Muscle of arm (tissue), 12 donors: ENCODE measurements around the gene SMARCC1. TPM values are rescaled to one million over a fixed set of nuclear protein-coding genes. Genes with fewer than 3 reads are reported as not detected.
"Not testable (repeated sequence)": the region's sequence is repeated elsewhere in the genome, so short reads cannot be mapped to it uniquely, and the experiment has no call there.

ENCODE experiments used
- DNase-seq: peaks from one replicate; pipeline ENCODE4 v3.0.0-alpha.2; 2013
- polyA plus RNA-seq, 12 donors: library from polyadenylated mRNA; unstranded; fragments of 120-200 nt; gene quantifications; one replicate each; pipeline ENCODE4 v1.2.1, GENCODE V29; 2013; ENCODE audit not compliant: insufficient read length in 12 of 12

SMARCC1 gene
- polyA plus RNA-seq, 12 donors = 58.4 to 86.8 (median 64.2) TPM; not detected in 1

DNA sequence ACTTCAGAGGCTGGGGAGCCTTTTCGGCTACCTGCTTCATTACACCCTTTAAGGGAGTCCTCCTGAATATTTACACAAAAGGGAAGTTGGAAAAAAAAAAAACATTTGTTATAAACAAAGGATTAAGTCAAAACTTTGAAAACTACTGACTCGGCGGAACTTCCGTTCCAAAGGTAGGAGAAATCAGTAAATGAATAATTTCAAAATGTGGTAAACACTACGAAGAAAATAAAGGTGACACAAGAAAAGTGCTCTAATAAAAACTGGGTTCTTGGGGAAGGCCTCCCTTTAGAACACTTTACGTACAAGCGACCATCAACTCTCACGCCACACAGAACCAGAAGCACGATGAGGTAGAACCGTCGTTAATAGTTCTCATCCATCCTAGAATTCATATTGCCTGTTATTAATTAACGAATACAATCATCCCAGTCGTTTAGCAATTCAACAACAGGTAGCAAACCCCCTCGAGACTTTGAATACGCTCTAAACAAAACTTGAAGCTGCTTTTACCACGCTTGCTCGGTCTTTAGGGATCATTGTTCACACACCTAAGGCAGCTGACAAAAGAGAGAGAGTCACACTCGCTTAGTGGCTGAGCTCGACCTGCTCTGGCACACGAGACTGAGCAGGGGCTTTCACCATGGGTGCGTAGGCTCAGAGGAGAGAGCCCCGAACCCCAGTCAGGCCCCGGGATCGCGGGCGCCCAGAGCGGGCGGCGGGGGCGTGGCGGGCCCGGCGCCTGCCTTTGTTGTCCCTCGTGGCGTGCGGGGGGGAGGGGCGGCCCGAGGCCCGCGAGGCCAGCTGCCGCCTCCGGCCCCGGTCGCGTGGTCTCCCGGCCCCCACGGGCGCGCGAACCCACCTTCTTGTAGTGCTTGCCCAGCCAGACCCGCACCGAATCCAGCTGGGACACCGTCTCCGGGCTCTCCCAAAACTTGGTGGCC is 680 bp downstream of the SMARCC1 start:
- peak; percentile 42 for DNase-seq

DNA sequence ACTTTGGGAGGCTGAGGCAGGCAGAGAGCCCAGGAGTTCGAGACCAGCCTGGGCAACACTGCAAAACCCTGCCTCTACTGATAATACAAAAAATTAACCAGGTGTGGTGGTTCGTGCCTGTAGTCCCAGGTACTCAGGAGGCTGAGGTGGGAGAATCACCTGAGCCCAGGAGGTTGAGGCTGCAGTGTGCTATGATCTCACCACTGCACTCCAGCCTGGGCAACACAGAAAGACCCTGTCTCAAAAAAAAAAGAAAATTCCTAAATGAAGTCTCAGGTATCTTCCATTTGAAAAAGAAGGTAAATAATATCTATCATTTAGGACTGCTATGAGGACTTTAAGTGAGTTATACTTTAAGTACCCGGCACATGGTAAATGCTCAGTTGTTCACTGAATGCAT is 2.9 kb downstream of the SMARCC1 start:
- no peak for DNase-seq

DNA sequence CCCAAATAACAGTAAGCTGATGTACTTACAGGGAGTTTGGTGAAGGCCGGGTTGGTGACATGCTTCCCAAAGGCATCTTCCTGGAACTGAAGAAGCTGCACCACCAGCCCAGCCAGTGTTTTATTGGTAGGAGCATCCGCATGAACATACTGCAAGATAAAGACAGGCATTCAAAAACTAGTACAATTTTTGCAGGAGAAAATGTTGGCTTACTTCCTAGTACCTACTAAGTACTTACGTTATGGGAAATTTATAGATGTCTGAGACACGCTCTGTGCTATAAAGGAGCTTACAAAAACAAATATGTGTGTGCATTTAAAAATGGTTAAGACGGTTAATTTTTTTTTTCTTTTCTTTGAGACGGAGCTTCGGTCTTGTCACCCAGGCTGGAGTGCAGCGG is 8.9 kb downstream of the SMARCC1 start:
- no peak for DNase-seq

DNA sequence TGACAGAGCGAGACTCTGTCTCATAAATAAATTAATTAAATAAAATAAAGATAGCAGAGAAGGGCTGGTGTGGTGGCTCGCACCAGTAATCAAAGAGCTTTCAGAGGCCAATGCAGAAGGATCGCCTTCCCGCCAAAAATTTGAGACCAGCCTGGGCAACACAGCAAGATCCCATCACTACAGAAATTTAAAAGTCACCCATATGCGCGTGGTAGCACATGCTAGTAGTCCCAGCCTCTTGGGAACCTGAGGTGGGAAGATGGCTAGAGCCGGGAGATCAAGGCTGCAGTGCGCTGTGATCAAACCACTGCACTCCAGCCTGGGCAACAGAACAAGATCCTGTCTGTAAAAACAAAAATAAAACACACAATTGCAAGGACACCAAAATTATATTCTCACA is 9.6 kb downstream of the SMARCC1 start:
- no peak for DNase-seq

DNA sequence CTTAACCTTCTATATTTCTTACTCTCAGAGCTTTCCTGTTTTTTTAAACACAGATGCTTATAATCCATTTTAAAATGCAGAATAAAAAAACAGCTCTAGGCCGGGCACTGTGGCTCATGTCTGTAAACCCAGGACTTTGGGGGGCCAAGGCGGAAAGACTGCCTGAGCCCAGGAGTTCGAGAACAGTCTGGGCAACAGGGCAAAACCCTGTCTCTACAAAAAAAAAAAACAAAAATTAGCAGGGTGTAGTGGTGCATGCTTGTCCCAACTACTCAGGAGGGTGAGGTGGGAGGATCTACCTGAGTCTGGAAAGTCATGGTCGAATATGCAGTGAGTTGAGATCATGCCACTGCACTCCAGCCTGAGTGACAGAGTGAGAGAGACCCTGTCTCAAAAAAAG is 15.5 kb downstream of the SMARCC1 start:
- no peak for DNase-seq

DNA sequence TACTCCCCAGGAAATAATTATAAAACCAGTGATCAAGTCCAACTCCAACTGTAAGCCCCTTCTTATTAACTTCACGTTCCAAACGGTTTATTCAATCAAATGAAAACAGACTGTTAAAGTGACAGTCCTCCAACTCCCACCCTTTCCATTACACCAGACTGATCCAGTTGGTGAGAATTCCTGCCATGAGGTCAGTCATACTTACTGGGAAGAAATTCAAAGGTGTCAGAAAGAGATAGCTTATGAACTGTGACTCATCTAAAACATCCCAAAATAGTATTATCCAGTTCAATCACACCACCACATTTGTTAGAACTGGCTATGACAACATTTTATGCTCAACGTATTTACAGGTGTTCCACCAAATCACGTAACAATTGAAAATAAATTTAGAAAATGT is 19.5 kb downstream of the SMARCC1 start:
- no peak for DNase-seq

DNA sequence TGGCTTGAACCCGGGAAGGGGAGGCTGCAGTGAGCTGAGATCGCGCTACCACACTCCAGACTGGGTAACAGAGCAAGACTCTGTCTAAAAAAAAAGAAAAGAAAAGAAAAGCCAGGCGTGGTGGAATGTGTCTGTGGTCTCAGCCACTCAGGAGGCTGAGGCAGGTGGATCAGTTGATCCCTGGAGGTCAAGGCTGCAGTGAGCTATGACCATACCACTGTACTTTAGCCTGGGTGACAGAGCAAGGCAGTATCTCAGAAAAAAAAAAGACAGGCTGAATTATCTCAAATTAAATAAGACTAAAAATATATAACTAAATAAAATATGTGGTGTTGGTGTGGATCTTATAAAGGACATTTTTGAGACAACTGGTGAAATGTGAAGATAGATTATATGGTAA is 20.6 kb downstream of the SMARCC1 start:
- no peak for DNase-seq

DNA sequence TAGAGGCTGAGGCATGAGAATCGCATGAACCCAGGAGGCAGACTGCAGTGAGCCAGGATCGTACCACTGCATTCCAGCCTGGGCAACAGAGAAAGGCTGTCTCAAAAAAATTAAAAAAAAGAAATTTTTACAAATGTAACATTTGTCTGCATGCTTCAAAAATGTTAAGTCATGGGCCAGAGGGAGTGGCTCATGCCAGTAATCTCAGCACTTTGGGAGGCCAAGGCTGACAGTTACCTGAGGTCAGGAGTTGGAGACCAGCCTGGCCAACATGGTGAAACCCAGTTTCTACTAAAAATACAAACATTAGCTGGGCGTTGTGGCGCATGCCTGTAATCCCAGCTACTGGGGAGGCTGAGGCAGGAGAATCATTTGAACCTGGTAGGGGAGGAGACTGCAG is 21.5 kb downstream of the SMARCC1 start:
- DNase-seq = not testable (repeated sequence)

DNA sequence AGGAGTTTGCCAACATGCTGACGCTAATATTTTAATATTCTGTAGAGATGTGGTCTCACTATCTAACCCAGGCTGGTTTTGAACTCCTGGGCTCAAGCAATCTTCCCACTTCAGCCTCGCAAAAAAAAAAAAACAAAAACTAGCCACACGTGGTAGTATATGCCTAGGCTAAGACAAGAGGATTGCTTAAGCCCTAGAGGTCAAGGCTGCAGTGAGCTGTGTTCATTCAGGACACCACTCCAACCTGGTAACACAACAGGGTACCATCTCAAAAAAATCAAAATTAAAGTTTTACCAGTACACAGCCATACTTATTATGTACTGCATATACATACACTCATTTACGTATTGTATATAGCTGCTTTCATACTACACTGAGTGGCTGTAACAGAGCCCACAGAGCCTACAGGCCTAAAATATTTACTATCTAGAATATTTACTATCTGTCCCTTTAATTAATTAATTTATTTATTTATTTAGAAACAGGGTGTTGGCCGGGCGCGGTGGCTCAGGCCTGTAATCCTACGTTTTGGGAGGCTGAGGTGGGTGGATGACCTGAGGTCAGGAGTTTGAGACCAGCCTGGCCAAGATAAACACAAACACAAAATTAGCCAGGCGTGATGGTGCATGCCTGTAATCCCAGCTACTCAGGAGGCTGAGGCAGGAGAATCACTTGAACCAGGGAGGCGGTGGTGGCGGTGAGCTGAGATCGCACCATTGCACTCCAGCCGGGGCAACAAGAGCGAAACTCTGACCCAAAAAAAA is 23.2 kb downstream of the SMARCC1 start:
- no peak for DNase-seq

DNA sequence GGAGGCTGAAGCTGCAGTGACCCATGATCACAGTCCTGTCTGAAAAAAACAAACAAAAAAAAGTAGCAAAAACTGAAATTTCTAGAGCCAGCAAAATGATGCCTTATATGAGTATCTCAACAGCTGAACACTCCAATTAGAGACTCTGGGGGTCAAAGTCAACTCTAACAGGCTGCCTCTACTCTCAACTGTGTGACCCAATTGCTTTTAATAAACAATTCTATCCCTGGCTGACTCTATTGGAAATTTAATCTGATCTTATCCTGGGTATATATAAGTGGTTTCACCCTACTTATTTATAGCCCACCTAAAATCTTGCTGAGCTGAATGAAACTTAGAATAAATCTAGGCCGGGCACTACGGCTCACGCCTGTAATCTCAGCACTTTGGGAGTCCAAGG is 29.0 kb downstream of the SMARCC1 start:
- DNase-seq = no peak

DNA sequence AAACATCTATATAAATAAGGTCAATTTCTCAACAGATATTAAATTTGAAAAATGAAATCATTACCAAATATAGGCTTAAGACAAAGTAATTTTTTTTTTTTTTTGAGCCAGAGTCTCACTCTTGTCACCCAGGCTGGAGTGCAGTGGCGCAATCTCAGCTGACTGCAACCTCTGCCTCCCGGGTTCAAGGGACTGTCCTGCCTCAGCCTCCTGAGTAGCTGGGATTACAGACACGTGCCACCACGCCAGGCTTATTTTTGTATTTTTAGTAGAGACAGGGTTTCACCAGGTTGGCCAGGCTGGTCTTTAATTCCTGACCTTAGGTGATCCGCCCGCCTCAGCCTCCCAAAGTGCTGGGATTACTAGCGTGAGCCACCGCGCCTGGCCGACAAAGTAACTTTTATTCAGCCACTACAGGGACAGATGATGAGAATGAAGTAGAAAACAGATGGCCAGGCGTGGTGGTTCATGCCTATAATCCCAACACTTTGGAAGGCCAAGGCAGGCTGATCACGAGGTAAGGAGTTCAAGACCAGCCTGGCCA is 30.8 kb downstream of the SMARCC1 start:
- DNase-seq = not testable (repeated sequence)

DNA sequence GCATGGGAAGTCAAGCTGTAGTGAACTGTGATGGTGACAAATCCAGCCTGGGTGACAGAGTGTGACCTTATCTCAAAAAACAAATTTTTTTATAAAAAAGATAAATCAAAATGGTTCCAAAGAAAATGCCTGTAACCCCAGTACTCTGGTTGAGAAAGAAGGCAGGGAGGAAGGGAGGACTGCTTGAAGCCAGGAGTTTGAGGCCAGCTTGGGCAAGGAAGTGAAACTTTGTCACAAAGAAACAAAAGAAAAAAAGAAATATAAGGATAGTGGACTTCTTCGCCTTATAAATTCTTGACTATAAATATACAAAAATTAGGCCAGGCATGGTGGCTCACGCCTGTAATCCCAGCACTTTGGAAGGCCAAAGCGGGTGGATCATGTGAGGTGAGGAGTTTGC is 34.1 kb downstream of the SMARCC1 start:
- DNase-seq = no peak

DNA sequence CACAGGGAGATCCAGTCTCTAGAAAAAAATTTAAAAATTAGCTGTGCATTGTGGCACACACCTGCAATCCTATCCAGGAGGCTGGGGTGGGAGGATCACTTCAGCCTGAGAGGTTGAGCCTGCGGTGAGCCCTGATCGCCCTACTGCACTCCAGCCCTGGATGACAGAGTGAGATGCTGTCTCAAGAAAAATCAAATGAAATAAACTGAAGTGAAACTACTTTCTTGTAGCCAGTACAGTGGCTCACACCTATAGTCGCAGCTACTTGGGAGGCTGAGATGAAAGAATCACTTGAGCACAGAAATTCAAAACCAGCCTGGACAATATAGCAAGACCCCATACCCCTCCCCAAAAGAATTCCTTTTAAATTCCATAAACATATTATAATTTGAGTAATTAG is 35.4 kb downstream of the SMARCC1 start:
- DNase-seq = no peak

DNA sequence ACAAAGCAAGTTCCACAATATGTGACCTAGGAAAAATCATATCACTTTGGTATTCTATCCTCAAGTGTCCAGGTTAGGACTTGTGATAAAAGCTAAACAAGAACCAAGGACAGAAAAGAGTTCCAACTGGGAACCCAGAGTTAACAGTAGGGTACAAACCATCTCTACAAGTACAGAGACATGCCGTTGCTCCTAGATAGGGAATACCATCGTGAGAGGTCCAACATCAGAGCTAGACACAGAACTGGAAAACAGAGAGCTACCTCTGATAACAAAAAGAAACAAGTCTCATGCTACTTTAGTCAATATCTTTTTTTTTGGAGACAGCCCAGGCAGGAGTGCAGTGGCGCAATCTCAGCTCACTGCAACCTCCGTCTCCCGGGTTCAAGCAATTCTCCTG is 37.8 kb downstream of the SMARCC1 start:
- no peak for DNase-seq

DNA sequence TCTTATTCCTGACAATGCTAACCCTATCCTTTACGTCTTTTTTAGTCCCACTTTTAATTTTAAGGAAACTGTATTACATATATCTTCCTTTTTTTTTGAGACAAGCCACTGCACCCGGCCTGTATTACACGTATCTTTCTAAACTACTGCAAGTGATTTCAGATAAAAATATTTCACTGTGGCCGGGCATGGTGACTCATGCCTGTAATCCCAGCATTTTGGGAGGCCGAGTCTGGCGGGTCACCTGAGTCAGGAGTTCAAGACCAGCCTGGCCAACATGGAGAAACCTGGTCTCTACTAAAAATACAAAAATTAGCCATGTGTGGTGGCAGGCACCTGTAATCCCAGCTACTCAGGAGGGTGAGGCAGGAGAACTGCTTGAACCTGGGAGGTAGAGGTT is 38.3 kb downstream of the SMARCC1 start:
- DNase-seq = not testable (repeated sequence)

DNA sequence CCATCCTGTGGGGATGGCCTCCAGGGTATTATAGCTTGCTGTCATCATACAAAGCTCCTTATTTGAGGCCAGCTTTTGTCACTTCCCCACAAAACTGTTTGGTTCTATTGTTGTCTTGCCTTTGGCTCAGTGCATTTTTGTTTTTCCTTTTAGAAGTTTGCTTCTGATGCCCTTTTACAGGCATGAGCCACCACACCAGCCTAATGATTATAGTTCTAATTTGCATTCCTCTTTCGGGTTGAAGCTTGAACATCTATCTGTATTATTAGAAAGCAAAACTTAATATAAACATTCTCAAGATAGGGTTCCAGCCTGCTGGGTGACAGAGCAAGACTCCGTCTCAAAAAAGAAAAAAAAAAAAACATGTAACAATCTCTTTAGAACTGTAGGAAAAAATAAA is 39.8 kb downstream of the SMARCC1 start:
- DNase-seq = no peak

DNA sequence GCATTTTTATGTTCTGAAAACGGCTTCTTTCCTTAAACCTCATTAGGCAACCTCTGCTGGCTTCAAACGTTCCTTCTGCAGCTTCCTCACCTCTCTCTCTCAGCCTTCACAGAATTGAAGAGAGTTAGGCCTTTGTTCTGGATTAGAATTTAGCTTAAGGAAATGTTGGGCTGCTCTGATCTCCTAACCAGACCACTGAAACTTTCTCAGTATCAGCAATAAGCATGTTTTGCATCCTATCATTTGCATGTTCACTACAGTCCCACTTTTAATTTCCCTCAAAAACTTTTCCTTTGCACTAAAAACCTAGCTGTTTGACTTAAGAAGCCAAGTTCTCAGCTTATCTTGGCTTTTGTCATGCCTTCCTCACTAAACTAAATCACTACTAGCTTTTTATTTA is 49.5 kb downstream of the SMARCC1 start:
- DNase-seq = no peak

DNA sequence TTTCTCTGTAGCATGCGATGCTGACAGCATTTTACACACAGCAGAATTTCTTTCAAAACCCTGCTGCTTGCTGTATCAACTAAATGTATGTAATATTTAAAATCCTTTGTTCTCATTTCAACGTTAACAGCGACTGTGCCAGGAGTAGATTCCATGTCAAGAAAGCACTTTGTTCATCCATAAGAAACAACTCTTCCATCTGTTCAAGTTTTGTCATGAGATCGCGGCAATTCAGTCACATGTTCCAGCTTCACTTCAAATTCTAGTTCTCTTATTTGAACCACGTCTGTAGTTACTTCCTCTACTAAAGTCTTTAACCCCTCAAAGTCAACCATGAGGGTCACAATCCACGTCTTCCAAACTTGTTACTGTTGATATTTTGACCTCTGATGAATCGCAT is 50.6 kb downstream of the SMARCC1 start:
- no peak for DNase-seq

DNA sequence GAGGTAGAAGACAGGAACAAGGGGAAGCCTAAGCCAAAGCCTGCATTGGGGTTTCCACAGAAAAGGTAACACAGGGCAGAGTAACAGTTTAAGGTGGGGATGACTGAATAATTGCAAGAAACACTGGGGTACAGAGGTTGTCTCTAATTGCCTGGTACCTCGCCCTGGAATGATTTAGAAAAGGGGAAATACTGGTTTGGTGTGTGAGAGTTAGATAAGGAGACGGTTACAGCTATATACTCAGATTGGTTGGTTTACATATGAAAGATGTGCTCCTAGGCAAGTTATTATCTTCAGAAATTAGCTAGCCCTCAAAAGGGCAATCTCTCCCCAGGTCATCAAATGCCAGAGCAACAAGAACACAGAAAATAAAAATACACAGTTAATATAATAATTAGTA is 58.8 kb downstream of the SMARCC1 start:
- no peak for DNase-seq

DNA sequence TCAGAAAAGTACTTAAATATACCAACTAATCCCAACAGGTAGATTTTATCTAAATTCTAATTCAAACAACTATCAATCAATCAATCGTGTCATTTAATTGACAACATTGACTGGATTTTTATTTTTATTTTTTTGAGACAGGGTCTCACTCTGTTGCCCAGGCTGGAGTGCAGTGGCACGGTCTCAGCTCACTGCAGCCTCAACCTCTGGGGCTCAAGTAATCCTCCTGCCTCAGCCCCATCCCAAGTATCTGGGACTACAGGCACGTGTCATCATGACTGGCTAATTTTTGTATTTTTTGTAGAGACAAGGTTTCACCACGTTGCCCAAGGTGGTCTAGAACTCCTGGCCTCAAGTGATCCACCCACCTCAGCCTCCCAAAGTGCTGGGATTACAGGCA is 64.2 kb downstream of the SMARCC1 start:
- DNase-seq = not testable (repeated sequence)

DNA sequence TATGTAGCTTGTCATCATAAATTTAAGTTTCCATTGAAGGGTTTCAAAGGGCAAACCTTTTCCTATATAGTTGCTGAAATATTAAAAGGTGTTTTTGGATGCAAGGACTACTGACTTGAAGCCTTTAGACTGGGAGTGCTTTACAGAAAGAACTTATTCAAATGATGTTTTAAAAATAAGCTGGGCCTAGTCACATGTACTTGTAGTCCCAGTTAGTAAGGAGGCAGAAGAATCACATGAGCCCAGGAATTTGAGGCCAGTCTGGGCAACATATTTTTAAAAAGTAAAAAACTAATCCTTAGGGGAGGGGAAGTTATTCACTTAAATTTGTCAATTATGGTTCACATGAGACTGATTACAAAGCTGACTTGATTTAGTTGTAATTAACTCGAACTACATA is 65.0 kb downstream of the SMARCC1 start:
- DNase-seq = no peak

DNA sequence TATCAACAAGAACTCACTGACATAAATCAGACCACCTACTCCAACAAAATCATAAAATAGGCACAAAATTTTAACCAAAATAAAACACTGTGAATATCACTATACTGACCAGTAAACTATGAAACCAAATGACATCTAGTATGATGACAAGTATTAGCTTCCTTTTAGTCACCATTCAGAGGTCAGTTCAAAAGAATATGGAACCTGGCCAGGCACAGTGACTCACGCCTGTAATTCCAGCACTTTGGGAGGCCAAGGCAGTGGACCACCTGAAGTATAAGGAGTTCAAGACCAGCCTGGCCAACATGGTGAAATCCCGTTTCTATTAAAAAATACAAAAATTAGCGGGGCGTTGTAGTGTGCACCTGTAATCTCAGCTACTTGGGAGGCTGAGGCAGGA is 65.8 kb downstream of the SMARCC1 start:
- no peak for DNase-seq

DNA sequence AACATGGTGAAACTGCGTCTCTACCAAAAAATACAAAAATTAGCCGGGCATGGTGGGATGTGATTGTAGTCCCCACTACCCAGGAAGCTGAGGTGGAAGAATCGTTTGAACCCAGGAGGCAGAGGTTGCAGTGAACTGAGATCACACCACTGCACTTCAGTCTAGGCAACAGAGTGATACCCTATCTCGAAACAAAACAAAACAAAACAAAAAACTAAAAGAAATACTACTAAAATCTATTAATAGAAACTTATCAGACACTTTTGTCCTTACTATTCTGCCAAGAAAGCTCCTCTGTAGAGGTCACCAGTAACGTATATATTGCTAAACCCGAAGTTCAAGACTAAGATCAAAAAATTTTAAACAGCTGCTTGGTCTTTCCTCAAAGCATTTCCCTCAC is 67.1 kb downstream of the SMARCC1 start:
- no peak for DNase-seq
